ENCODE measurements around the gene BACH1.
"Not testable (repeated sequence)": the region's sequence is repeated elsewhere in the genome, so short reads cannot be mapped to it uniquely, and the experiment has no call there.

BACH1 gene

DNA sequence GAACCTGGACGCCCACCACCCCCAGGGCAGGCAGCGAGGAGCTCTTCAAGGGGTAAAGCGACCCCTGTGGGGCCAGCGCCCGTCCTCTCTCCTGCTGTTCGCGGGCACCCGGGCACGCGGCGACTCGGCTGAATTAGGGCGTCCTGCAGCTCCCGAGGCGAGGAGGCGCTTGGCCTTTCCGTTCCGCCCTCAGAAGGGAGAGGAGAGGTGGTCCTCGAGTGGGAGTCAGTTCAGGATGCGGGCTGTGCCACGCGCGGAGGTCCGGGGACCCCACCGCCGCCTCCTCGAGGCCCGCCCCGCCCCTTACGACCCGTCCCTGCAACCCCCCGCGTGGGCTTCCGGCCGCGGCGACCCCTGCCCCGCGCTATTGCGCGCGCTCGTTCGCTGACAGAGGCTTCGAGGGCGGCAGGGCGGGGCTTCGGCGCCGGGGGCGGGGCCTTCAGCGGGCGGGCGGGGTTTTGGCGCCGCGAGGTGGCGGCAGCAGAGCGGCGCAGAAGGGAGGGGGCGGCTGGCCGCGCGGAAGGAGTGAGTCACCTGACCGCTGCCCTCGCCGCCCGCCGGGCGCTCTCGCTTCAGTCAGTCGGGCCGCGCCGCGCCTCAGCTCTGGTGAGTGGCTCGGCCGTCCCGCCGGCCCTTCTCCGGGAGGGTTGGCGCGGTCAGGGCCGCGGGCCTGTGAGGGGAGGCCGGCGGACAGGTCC is at the start of gene BACH1:
TSS of gene BACH1 (plus strand) at position 575 of the 698 bp plus-strand sequence. CDS start 22,359 bp downstream, outside the sequence.
- DNase-seq: peak; percentile 95

DNA sequence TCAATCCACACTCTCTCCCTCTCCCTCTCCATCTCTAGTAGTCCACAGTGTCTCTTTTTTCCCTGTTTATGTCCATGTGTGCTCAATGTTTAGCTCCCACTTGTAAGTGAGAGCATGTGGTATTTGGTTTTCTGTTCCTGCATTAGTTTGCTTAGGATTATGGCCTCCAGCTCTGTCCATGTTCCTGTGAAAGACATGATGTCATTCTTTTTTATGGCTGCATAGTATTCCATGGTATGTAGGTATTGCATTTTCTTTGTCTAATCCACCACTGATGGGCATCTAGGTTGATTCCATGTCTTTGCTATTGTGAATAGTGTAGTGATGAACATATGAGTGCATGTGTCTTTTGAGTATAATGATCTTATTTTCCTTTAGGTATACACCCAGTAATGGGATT is 49.4 kb upstream of the BACH1 start:
- not testable (repeated sequence) for DNase-seq

DNA sequence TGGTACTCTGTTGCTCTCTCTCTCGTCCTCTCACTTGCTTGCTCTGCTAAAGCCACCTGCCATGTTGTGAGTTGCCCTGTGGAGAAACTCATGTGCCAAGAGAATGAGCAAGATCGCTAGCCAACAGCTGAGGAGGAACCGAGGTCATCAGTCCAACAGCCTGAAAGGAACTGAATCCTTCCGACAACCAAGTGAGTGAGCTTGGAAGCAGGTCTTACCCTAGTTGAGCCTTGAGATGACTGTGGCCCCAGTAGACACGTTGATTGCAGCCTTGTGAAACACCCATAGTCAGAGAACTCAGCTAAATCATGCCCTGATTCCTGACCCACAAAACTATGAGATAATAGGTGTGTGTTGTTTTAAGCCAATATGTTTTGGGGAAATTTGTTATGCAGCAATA is 48.1 kb upstream of the BACH1 start:
- DNase-seq: no peak

DNA sequence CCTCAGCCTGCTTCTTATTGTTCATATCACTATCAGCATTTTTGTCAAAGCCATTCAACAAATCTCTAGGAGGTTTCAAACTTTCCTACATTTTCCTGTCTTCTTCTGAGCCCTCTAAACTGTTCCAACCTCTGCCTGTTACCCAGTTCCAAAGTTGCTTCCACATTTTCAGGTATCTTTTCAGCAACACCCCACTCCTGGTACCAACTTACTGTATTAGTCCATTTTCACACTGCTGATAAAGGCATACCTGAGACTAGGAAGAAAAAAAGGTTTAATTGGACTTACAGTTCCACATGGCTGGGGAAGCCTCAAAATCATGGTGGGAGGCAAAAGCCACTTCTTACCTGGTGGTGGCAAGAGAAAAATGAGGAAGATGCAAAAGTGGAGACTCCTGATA is 44.9 kb upstream of the BACH1 start:
- not testable (repeated sequence) for DNase-seq

DNA sequence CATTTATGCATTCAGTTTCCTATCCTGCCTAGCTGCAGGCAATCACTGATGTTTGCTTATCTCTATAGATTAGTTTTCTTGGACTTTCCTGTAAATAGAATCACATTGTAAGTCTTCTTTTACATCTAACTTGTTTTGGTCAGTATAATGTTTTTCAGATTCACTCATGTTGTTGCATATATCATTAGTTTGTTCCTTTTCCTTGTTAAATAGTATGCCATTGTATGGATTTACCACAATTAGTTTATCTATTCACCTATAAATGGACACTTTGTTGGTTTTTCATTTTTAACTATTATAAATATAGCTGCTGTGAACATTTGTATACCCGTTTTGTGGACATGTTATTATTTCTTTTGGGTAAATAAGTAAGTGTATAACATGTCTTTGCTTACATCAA is 44.2 kb upstream of the BACH1 start:
- no peak for DNase-seq

DNA sequence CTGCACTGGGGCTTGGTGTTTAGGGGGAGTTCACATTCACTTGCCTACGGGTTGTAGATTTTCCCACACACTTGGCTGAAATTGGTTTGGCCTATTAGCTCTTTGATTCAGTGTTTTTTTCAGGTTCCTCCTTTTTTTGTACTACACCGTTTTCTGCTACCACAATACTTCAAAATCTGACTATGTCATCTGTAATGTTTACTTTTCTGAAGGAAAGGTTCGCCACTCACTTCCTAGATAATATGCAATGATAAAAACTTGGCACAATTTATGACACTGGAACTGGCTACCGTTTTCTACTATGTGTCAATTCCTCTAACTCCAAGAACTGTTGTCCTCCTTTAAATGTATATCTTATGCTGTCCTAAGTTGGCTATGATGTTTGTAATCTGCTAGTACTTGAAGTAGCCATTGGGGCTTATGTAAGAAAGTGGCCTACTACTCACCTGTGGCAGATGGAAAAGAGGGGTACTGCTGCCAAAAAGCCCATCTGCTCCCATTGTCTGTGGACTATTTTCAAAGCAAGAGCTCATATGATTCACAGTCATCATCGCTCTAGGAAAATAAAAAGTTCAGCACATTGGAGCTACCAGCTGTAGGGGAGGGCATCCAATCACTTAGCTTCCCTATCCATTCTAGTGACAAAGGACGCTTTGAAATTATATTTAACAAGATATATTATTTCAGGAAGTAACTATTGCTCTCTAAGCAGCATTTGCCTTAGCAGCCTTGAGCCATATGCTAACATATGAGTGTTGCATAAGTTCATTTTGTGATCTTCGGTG is 42.4 kb upstream of the BACH1 start:
- no peak for DNase-seq

DNA sequence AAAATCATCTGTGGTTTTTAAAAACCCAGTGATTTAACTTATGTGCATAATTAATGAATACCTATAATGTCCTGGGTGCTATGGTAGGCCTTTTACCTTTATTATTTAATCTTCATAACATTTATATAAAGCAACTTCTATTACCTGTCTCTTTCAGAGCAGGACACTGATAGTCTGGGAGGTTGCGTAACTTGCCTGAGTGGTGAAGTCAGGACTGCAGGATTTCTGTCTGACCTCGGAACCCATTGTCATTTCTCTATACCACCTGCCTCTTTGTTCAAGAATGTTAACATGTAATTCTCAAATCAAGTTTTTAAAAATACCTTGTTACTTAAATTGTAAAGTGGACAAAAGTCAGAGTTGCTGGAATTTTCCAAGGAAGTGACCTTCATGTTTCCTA is 41.0 kb upstream of the BACH1 start:
- no peak for DNase-seq

DNA sequence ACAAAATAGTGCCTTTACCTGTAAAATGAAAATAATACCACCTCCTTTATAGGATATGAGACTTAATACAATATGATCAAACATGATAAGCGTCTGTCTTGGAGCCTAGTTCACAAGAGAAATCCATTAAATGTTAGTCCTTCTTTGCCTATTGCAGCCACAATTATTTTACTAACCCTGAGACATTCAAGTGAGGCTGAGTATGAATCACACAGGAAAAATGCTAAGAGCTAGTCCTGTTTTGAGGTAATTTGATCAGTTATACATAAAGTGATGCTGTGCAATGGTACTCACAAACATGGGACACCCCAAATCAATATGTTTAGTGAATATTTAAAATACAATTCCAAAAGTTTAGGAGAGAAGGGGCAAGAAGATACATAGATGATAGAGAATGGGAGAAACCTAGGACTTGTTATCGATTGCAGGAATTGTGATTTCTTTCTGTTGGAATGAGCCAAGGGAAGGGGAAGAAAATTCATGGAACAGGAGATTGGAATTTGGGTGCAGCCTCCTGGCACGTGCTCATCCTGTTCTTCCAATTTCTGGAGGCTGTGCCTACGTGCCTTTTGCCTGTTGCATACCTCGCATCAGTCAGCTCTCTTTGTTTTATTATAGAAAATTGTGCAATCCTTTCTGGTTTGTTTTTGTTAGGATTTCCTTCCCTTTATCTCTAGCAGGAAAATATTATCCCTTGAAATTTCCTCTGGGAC is 39.9 kb upstream of the BACH1 start:
- no peak for DNase-seq

DNA sequence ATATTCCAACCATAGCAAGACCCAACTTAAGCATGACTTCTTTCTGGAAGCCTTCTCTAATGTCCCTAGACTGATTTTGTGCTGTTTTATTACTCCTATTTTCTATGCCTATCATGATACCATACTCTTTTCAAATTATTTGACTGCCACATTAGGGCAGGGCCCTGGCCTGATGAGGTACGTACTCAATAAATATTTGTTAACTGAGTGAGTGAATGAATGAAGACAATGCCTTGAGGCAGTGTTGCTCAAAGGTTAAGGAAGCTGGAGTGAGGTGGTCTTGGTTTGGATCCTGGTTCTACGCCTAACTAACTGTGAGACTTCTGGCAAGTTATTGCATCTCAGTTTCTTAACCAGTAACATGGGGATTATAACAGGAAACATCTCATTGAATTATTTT is 38.3 kb upstream of the BACH1 start:
- DNase-seq: no peak

DNA sequence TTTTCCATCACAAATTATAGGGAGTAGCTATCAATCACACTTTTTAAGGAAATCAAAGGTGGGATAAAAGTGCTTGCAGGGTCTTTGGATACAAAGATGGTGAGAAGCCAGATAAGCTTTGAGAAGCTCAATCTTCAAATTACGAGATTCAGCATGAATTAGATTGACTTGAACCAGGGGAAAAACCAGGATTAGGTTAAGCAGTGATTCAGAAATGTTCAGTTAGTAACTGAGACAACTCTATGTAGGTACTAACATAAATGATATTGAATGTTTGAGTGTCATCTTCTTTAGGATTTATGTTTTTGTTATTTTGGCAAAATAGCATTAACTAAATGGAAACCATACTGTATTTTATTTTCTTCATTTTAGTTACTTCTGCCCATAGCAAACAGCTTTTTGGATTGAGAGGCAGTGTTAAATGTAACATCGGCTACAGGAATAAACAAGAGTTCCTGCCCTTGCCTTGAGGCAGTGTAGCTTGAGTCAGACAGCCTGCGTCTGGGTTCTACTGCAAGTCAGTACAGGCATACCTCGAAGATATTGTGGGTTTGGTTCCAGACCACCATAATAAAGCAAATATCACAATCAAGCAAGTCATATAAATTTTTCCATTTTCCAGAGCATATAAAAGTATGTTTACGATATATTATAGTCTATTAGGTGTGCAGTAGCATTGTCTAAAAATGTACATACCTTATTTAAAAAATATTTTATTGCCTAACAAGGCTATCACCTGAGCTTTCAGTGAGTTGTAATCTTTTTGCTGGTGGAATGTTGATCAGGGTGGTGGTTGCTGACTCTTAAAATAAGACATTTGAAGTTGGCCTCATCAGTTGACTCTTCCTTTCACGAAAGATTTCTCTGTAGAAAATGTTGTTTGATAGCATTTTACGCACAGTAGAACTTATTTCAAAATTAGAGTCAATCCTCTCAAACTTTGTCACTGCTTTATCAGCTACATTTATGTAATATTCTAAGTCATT is 36.9 kb upstream of the BACH1 start:
- peak; percentile 78 for DNase-seq

DNA sequence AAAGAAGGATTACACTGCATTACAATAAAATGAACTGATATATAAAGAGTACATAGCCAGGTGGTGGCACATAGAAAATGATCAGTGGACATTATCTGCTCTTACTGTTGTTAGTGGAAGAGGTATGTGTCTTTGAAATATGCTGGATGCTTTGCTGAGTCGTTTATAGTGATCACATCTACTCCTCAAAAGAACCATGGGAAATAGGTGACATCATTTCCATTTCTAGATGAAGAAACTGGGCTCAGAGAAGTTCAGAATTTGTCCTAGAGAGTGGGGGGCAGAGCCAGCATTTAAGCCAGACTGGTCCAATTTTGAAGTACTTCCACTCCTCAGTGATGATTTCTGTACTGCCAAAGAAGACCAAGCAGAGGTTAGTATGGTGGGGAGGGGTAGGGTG is 34.0 kb upstream of the BACH1 start:
- DNase-seq: no peak

DNA sequence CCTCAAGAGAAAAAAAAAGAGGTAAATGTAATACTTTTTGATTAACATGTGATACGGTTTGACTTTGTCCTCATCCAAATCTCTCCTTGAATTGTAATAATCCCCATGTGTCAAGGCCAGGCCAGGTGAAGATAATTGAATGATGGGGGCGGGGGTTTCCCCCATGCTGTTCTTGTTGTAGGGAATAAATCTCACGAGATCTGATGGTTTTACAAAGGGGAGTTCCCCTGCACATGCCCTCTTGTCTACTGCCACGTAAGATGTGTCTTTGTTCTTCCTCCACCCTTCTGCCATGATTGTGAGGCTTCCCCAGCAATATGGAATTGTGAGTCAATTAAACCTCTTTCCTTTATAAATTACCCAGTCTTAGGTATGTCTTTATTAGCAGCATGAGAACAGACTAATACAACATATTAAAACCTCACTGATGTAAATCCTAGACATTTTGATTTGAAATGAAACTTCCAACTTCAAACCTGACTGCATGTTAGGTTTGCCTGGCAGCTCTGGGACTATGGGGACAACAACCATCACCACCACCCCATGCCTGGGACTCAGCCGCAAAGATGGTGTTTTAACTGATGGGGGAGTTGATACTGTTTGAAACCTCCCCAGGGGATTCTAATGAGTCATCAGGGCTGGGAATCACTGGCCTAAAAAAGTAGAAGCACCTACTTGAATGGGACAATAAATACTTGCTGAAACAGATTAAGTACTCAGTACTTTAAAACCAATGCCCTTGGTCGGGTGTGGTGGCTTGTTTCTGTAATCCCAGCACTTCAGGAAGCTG is 32.8 kb upstream of the BACH1 start:
- peak; percentile 54 for DNase-seq

DNA sequence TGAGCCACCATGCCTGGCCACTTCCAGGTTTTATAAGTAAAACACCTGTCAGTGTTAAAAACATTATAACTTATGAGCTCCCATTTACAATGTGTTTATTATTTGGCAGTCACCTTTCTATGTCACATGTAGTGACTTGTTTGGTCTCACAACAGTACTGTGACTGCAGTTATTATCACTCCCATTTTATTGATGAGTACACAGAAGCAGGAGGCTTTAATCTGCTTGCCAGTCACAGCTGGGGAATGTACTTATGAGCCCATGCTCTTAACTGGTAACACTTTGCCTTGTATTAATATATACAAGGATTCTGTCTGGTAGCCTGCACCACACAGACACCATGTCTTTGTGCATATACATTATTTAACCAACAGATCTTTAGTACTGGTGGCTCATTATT is 31.1 kb upstream of the BACH1 start:
- no peak for DNase-seq

DNA sequence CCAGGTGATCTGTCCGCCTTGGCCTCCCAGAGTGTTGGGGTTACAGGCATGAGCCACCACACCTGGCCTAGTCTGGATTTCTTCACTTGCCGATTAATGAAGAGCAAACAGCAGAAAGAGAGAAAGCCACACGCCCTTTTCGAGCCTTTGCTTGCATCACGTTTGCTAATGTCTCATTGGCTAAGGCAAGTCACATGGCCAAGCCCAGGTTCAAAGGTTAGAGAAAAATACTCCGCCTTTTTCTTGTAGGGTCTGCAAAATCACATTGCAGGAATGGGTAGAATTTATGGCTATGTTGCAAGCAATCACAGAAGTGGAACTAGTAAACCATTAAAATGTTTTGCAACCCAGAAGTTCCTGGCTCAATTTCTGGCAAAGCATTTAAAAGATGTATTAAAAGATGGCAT is 26.8 kb upstream of the BACH1 start:
- DNase-seq: no peak

DNA sequence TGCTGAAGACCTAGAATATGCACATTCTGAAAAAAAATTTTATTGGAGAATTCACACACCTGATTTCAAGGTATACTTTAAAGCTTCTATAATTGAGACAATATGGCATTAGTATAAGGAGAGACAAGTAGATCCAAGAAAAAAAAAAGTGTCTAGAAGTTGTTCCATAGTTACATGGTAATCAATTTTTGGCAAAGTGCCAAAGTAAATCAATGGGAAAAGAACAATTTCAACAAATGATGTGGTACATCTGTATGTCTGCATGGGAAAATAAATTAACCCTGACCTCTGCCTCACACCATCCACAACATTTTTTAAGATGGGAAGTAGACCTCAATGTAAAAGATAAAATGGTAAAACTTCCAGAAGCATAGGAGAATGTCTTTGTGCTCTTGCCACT is 21.3 kb upstream of the BACH1 start:
- DNase-seq: no peak

DNA sequence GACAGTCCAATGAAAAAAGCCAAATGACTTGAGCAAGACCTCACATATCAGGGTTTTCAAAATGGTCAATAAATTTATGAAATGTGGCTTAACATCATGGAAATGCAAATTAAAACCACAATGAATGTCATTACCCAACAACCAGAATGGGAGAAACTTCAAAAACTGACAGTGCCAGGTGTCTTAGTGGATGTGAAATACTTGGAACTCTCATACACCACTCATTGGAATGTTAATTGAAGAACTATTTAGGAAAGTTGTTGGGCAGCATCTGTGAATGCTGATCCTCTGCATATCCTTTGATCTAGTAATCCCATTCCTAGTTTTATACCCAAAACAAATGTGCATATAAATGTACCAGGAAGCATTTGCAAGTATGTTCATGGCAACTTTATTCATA is 19.2 kb upstream of the BACH1 start:
- DNase-seq: no peak

DNA sequence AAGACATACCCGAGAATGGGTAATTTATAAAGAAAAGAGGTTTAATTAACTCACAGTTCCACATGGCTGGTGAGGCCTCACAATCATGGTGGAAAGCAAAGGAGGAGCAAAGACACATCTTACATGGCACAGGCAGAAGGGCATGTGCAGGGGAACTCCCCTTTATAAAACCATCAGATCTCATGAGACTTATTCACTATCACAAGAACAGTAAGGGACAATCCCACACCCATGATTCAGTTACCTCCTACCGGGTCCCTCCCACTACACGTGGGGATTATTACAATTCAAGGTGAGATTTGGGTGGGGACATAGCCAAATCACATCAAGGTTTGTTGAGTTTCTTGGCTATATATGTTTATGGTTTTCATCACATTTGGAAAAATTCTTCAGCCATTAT is 16.9 kb upstream of the BACH1 start:
- not testable (repeated sequence) for DNase-seq

DNA sequence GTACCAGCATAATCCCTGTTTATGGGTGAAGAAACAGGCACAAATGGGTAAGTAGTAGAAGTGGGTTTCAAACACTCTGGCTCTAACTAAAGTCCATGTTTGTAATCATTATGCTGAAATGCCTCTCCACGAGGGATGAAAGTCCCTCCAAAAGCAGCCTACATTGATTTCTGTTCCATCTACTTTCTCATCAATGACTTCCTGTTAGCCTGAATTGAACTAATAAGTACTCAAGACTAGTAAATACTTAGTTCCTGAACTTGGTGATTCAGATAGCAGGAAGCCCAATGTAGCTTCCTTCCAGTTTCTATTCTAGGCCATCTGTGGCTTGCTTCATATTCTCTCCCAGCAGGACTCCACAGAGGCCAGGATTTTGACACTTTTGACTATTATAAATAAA is 11.3 kb upstream of the BACH1 start:
- no peak for DNase-seq

DNA sequence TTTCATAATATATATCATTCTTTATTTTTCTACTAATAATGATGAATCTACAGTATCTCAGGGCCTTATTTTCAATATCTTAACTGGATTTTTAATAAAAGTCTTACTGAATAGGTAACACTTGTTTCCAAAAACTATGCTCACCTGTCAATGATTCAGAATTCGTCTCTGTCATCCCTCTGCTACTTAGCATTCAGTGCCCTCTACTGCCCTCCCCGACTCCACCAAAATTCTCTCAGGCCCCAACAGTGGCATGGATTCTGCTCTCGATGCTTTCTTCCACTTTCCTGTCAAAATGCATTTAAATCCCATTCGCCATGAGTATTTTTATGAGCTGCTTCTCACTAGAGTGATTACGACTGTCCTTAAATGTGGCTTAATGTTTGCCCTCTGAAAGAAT is 10.5 kb upstream of the BACH1 start:
- no peak for DNase-seq

DNA sequence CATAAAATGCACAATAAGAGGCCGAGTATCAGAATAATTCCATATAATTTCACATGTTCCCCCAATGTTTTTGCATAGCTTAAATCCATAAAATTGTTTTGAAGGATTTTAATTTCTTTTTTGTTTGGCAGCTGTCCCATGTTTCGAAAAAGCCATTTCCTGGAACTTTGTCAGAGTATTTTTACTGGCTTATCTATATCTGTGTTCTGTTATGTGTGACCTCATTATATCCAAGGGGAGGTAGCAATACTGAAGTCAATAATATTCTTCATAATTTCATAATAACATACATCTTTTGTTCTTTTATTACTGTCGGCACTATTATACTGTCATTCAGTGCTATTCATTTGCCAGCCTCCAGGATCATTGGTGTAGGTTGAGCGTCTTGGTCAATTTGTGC is 9.4 kb upstream of the BACH1 start:
- DNase-seq: no peak

DNA sequence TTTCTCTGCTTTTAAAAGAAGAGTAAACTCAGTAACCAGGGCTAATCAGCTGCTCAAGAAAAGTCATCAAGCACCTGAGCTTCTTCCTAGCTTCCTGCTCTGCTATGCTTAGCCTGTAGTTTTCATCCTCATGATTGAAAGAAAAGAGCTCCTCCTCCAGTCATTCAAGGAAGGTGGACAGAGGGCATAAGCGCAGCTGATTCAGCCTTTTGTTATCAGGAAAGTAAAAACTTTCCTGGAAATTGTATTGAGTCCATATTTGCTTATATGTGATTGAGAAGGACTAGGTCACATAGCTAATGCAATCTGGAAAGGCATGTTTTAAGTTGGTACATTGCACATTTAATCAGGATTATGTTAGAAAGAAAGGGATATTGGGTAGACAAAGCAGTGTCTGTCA is 8.5 kb upstream of the BACH1 start:
- no peak for DNase-seq

DNA sequence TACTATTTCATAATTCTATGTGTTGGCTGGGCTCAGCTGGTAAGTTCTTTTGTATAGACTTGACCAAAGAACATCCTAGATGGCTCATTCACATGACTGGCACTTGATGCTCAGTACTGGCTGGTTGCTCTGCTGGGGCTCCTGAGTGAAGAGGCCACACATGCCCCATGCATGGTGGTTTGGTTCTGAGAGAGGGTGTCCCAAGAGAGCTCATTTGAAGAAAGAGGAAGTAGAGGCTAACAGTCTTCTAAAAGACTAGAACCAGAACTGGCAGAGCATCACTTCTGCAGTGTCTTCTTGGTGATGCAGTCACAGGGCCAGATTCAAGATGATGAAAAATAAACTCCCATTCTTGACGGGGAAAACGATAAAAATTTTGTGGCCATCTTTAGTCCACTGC is 5.2 kb upstream of the BACH1 start:
- no peak for DNase-seq

Measured in islet precursor cell (in vitro differentiated cells).